ENCODE results near the gene FAR2.

GRCh38 chr12:29152223-29152868 lies 3.3 kb downstream of the FAR2 start:
- no peak for TF ChIP-seq POLR2AphosphoS5 (IDR thresholded peaks at IDR 0.05; ENCODE audit: low read depth, low read length)
- no peak for TF ChIP-seq POLR2A (IDR thresholded peaks at IDR 0.05; ENCODE audit: low read depth, low read length)
- no peak for TF ChIP-seq TAF1 (IDR thresholded peaks at IDR 0.05; ENCODE audit: low read depth, low read length)
- no peak for TF ChIP-seq POU2F2 (IDR thresholded peaks at IDR 0.05; ENCODE audit: low read depth, low read length)
- no peak for TF ChIP-seq PAX5 (IDR thresholded peaks at IDR 0.05; ENCODE audit: insufficient read depth, low read length, severe bottlenecking)

All from GM12891 (cell line).